ENCODE measurements around the gene PKDREJ.

PKDREJ gene

DNA sequence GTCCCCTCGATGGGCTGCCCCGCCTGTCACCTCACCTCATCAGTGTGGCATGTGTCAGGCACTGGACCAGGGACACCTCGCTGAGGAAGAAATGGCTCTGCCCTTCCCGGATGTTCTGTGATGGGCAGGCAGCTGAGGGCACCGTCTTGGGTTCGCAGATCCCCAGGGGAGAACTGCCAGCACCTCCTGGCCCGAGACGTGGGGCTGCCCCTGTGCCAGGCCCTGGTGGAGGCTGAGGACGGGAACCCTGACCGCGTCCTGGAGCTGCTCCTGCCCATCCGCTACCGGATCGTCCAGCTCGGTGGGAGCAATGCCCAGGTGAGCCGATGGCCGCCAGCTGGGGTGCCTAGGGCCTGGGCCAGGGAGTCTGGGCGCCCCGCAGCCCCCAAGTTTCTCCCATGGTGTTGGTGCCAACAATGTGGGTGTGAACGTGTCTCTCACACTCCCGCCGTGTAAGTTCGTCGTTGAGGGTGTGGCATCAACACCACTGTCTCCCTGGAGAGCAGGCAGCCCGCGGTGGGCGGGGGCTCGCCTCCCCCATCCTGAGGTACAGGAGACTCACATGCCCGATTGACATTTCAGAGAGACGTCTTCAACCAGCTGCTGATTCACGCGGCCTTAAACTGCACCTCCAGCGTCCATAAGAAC is 26.2 kb upstream of the PKDREJ start:
- DNase-seq: no peak

DNA sequence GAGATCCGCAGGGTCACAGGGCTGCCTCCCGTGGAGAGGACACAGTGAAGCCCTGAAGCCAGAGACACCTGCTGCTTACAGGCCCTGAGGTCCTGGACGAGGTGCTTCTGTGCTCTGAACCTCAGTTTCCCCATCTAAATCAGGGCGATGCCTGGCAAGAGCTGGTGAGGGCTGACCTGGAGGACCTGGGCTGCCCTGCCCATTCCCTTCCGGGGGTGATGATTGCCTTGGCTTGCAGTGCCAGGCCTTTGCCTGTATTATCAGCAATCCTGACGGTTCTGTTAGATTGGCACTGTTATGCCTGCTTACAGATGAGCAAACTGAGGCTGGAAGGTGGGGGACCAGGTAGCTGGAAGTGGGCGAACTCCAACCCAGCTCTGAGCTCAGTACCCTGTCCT is 25.7 kb upstream of the PKDREJ start:
- no peak for DNase-seq

DNA sequence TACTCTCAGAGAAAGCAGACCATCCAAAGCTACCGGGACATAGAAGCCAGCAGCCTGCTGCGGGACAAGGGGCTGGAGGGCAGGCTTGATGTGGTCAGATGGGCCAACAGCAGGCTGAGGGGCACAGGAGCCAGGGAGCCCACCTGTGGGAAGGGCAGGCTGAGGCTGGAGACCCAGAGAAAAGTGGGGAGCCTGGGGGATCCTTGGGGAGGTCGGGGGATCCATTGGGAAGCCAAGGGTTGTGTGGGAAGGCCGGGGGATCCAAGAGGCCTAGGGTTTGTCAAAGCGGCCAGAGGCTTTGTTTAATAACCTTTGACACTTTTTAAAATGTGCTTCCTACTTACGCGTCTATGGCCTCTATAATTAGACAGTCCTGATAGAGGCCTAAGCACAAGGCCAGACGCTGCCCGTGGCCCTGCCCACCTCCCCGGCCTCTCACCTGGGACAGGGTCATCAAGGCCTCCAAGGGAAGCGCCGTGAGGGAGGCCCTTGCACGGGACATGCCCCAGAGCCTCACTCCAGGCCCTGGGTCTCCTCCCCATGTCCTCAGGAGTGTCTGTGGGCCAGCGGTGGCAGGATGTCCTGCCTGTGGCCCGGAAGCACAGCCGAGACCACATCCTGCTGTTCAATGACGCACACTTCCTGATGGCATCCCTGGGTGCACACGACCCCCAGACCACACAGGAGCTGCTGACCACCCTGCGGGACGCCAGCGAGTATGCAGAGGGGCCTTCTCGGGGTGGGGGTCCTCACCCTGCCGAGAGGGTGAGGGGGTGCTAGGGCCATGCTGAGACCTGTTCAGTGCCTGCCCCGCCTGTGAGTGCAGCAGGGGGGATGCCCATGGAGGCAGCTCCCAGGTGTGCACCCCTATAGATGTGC is 25.0 kb upstream of the PKDREJ start:
- DNase-seq: no peak

DNA sequence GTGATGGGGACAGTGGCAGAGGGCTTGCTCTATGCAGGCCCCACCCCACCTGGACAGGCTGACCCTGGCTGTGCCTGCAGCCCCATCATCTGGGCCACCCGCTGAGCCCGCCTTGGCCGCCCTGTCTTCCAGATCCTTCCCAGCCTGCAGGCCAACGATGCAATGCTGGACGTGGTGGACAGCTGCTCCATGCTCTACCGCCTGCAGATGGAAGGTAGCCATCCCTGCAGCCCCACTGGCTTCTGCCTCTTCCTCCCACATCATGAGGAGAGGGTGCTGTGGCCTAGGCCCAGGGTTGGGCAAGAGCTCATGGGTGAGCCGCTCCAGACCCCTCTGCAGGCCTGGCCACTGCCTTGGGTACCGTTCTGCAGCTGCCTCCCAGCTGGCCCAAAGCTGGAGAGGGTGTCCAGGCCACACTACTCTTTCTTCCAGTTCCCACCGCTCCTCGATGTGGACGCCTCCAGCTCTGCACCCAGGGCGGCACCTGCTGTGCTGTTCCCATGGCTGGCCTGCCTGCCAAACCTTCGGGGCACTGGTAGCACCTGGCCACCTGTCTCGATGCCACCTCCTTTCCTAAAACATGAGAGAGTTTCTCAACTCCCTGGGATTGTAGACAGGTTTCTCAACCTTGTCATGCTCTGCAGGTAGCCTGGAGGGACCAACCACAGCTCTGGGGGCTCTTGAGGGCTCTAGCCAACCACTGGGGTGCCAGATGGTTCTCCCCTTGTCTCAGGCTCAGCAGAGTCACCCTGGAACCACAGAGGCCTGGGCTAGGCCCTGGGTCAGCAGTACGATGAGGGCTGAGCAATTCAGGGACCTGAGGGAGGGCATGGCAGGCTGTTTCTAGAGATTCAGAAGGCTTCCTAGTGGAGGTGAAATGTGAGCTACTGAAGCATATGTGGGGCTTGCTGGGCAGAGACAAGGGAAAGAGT is 24.1 kb upstream of the PKDREJ start:
- DNase-seq: no peak

DNA sequence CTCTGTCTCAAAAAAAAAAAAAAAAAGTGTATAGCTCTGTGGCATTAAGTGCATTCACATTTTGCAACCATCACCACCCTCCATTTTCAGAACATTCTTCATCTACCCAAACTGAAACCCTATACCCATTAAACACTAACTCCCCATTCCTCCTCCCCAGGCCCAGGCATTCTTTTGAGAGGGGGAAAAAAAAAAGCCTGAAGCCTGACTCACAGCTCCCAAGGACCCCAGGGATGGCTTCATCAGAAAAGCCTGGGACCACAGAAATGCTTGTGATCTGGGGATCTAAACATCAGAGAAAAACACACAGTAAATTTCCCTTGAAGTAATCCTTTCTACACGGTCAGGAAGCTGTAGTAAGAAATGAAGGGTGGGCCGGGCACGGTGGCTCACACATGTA is 22.9 kb upstream of the PKDREJ start:
- DNase-seq: no peak

DNA sequence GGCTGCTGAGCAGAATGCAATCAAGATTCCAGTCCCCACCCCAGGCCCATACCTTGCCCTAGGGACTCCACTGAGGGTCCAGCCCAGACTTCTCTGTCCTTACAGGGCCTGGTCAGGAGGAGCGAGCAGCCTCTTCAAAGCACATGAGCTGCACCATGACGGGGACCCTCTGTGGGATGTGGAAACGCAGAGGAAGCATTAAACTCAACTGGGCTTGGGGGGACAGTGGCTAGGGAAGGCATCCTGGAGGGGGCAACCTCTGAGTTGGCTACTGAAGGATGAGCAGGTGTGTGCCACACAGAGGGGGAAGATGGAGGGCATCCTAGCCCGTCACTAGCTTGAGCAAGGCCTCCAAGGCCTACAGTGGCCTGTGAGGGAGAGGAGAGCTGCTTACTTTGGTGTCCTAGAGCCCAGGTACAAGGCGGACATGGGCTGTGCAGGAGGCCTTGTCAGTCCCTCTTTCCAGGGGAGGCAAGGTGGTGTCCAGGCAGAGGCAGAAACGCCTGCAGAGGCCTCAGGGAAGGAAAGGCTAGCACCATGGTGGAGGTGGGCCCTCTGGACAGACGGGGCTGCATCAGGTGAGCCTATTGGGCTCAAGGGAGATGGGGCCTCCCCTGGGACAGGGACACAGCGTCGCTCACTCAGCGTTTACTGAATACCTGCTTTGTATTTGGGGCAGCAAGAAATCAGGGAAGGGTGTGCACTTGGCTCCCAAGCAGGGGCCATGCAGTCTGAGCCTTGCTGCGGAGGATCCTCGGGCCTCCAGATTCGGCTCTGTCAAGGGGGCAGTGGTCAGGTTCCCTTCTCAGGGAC is 18.9 kb upstream of the PKDREJ start:
- DNase-seq: no peak

DNA sequence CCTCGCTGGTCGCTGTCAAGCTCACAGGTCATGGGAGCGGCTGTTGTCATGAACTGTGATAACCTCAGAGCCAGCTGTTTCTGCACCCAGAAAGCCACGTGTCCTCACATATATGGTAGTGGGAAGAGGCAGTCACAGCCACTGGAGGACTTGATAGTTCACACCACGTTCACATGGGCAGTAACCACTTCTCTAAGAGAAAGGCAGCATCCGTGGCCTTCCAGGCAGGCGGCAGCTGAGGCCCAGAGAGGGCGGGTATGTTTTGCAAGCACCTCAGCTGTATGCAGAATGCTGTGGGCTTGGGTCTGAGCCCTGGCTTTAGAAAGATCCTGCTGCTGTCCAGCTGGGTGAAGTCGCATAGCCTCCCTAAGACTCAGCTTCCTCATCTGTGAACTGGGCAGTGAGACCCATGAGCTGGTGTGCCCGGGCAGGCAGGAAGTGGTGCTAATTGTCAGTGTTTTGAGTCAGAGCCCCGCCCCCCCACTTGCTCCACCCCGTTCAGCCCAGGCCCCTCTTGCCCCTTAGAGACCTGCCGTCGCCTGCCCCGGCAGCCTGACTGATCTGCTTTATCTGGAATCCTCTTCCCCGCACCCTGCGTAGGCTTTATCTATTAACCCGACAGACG is 18.0 kb upstream of the PKDREJ start:
- DNase-seq: no peak

DNA sequence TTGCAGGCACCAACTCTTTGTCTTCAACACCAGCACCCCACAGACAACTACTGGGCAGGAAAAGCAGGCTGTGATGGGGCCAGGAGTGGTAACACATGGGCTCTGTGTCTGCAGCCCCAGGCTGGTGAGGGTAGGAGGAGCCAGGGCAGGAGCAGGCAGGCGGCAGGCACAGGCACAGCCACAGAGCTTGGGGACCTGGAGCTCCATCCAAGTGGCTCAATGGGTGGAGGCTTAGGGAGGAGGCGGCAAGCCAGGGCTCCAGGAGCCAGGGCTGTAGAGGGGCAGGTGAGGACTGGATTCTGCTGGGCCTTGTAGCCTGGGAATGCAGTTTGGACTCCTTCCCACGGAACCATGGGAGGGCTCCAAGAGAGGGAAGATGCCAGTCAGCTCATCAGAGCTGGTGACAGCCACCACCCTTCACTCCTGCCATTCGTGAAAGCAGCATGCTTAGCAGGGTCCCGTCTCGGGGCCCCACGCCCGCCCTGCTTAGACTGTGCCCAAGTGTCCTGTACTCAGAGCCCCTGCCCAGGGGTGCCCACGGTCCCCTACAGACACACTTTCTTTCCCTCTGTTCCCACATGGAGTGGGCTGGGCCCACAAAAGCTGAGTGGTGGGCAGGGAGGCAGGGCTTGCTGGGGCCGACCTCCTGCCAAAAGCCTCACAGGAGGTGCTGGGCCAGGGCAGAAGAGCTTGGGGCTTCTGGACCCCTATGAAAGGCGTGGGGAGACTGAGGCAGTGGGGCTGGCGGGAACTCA is 17.1 kb upstream of the PKDREJ start:
- DNase-seq: no peak

DNA sequence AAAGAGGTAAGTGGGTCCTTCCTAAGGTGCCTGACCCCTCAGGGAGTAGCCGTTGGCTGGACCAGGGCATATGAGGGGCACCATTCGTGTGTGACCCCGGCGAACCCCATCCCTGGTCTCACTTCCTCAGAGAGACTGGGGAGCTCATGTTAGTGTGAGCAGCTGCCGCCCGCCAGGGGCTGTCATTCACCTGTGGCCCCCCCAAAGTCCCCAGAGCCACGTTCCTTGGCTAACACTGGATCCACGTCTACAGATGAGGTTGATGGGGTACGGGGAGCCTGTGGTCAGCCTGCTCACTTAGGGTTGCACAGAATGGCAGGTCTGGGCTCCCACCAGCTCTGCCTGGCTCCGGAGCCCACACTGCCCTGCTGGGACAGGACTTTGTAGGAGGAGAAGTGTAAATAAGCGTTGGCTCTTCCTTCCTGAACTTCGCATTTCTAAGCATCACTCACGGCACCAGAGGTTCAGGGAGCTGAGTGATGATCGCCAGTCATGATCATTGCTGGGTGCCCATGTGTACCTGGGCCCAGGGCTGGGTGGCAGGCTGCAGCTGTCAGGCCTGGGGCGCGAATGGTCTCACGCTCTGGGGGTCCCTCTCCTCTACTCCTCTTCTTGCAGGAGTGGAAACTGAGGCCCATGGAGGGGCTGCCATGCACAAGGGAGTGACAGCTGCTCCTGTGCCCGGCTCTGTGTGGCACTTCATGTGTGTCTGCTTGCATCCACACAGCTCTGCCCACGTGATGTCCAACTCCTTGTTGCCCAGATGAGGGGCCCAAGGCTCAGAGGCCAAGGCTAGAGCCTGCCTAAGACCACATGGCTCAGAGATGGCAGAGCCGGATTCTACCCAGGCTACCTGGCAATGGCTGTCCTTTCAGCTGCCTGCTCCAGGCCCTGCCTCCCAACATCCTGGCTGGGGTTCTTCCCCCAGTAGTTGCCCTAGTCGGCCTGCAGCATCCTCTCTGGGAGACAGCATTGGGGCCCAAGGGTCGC is 15.8 kb upstream of the PKDREJ start:
- no peak for DNase-seq

DNA sequence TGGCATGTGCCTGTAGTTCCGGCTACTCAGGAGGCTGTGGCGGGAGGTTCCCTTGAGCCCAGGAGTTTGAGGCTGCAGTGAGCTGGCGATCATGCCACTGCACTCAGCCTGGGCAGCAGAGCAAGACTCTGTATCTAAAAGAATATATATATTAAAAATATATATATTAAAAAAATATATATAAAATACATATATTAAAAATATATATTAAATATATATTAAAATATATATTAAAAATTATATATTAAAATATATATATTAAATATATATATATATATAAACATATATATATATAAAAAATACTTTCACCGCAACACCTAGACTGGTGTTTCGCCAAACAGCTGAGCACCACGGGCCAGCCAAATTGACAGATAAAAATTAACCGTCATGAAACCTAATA is 13.4 kb upstream of the PKDREJ start:
- no peak for DNase-seq

DNA sequence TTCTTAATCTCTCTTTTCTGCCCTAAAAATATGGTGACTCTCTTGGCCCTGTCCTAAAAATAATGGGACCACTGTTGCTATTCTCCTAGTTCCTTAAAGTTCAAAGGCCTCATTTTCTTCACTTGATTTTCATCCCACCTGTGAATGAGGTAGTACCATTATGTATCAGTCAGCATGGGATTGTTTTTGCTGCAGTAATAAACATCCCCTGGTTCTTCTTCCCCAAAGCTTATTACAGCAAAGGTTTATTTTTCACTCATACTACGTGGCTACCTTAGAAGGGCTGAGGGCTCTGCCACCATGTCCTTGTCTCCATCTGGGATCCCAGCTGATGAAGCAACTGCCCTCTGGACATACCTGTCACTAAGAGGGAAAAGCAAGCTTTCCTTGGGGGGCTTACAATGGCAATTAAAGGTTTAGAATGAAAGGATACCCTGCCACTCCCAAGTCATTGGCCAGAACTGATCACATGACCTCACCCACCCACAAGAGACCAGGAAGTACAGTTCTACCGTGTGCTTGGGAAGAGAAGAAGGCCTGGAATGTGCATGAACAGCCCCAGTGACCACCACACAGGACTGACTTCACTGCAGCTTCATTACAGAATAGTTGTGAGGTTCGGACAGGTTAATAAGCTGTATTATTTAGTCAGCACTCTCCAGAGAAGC is 12.4 kb upstream of the PKDREJ start:
- DNase-seq: no peak

DNA sequence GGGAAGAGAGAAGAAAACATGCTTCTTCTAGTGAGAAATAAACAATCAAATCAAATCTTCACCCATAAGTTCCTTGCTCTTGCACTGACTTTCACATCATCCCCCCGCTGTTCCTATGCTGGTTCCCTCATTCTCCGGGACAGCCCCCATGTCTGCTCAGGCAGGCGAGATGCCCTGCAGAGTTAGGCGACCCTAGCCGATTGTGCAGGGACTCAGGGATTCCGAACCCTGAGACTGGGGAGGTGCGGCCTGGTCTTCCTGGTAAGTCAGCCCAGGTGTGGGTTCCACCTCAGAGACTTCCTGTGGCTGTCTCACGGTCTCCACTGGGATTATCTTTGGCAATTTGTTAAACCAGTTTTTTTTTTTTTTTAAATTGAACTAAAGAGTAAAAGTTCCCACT is 11.2 kb upstream of the PKDREJ start:
- DNase-seq: no peak

DNA sequence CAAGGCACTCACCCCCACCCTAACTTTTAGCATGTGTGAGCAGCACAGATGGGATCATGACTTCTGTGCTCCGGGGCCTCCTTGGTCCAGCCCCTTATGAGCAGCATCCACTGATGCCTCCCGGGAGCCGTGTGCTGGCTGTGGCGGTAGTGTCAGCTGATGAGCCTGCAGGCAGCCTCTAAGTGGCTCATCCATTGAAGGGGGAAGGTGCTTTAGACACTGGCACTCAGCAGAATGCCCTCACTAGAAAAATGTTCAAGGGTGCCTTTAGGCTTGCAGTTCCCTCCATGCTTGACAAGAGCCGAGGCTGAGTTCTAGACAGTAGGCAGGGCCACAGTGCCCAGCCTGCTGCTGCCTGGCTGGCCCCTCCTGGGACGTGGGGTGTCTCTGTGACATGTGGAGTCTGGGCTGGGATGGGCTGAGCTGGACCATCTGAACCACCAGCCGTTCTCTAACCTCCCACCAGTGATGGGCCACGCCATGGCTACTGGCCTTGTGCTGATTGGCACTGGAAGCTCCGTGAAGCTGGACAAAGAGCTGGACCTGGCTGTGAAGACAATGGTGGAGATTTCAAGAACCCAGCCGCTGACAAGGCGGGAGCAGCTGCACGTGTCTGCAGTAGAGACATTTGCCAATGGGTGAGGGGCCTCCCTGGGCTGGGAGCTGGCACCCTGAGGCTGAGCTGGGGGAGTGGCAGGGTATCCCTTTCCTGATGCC is 10.4 kb upstream of the PKDREJ start:
- no peak for DNase-seq

DNA sequence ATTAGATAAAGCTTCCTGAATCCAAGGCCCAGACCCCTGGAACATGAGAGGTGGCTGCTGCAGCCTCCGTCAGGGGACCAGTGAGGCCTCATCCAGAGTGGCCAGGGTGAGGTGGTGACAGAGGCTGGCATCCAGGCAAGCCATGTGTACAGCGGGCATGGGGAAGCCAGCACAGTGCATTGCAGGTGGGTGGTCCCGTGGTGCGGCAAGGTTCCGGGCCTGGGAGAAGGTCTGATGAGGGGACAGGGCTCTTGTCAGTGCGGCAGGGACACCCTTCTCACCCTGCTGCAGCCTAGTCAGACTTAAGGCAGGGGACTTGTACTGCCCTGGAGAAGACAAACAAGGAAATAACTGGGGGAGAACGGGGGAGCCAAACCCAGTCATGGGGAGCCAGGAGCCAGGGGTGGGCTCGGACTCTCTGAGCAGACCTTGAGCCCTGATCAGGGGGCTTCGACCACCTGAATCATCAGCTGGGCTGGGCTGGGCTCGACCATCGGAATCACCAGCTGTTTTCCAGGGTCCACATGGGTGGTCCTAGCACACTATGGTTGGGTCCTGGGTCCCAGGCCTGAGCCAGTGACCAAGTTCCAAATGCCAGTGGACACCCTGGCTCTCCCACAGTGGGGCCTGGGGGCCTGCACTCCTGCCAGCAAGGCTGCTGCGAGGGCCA is 9.8 kb upstream of the PKDREJ start:
- DNase-seq: no peak

DNA sequence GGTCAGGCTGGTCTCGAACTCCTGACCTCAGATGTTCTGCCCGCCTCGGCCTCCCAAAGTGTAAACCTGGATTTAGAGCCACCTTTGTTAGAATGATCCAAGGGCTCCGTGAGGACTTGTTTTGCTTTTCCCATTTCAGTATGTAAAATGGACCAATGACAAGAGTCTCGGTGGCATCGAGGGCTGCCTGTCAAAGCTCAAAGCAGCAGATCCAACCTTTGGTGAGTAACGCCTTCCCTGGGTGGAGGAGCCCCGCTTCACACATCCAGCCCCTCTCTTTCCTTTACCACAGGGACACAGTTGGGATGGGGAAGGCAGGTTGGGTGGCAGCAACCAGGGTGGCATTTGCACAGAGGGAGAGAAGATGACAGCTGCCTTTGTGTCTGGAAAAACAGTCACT is 9.1 kb upstream of the PKDREJ start:
- no peak for DNase-seq

DNA sequence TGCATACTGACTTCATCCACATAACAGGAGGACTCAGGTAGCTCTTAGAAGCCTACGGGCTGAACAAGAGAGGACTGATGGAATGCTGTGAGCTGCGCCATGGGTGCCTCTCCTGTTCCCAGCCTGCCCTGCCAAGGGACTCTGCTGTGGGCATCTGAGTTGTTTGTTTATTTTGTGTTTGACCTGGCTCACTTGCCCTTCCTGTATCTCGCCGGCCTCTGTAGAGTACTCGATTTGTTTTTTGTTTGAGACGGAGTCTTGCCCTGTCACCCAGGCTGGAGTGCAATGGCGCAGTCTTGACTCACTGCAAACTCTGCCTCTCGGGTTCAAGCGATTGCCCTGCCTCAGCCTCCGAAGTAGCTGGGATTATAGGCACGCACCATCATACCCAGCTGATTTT is 6.4 kb upstream of the PKDREJ start:
- DNase-seq: no peak

DNA sequence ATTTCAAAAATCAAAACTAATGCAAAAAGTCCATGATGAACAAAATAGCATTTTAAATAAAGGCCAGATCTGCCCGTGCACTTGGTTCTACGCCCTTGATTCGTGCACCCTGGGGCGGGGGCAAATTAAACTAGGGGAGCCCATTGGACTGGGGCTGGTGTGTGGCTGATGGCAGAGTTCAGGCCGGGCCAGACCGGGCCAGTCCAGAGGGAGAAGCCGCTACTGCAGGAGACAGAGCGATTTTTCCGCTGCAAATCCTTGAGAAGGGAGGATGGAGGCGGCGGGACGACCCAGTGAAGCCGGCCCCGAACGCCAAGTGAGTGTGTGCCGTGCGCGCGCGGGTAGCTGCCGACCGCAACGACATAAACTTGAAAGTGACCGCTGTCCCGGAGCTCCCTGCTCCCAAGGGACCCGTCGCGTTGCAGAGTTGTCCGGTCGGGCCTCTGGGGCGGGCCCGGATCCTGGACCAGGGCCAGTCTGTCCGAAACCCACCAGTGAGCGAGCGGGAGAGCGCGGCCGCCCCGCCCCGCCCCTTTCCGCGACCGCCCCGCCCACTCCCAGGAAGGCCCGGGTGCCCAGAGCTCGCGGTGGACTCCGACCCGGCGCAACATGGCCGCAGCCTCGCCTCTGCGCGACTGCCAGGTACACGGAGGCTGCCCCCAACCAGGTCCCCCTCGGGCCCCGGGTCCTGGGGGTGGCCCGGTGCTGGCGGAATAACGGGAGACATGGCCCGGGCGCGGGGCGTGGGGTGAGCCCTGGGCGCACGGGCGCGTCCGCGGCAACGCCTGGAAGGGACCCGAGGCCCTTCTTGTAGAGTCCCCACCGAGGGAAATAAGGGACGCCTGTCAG is 4.5 kb upstream of the PKDREJ start, which contains the start of gene TTC38:
Gene TTC38, plus strand, starts transcription at position 578 of the 849 bp plus-strand sequence. Its CDS starts 32 bp downstream, at position 610.
- peak; percentile 45 for DNase-seq
